Upper lobe of left lung (tissue), 6 donors: ENCODE data around the gene SUGP1. TPM values are rescaled to one million over a fixed set of nuclear protein-coding genes. Genes with fewer than 3 reads are reported as not detected.
A peak's percentile ranks its signal among the peaks of the same experiment; 100 is the strongest.

Experiments
- ATAC-seq, 2 donors: fragments of 200-7000 bp; cut with Tn5 transposase; one replicate each; pipeline ENCODE4 v1.9.1; 2022; ENCODE audit warnings: mild to moderate bottlenecking in 2 of 2, moderate library complexity in 2 of 2; ENCODE audit not compliant: low FRiP score in 2 of 2
- DNase-seq, 2 donors: peaks; one replicate each; pipeline ENCODE4 v3.0.0-alpha.2; 2019 to 2020
- H3K27ac ChIP-seq, 4 donors: fragments of 200-600 bp; sonication (generic); one replicate each; pipeline ENCODE4 v1.5.1; 2016 to 2019
- H3K27me3 ChIP-seq, 4 donors: fragments of 200-600 bp; sonication (generic); one replicate each; pipeline ENCODE4 v1.5.1; 2017 to 2019
- H3K36me3 ChIP-seq, 4 donors: fragments of 200-600 bp; sonication (generic); one replicate each; pipeline ENCODE4 v1.5.1; 2016 to 2019
- H3K4me1 ChIP-seq, 4 donors: fragments of 200-600 bp; sonication (generic); one replicate each; pipeline ENCODE4 v1.5.1; 2018 to 2019
- H3K4me3 ChIP-seq, 4 donors: fragments of 200-600 bp; sonication (generic); one replicate each; pipeline ENCODE4 v1.5.1; 2017 to 2019; ENCODE audit warnings: mild to moderate bottlenecking in 2 of 4, moderate library complexity in 1 of 4
- H3K9me3 ChIP-seq, 4 donors: fragments of 200-600 bp; sonication (generic); one replicate each; pipeline ENCODE4 v1.5.1; 2018 to 2019
- EP300 ChIP-seq, 4 donors: sonication (generic); formaldehyde crosslinking; IDR thresholded peaks; one replicate each; pipeline ENCODE4 v1.5.1; 2017; ENCODE audit warnings: antibody characterized with exemption in 4 of 4, control low read depth in 2 of 4
- POLR2A ChIP-seq, 4 donors: fragments of 450-650 bp; IDR thresholded peaks; one replicate each; pipeline ENCODE4 v1.5.1; 2016 to 2017; ENCODE audit warnings: antibody characterized with exemption in 4 of 4, mild to moderate bottlenecking in 2 of 4
- POLR2AphosphoS5 ChIP-seq, 2 donors: sonication (generic); formaldehyde crosslinking; IDR thresholded peaks; one replicate each; pipeline ENCODE4 v1.5.1; 2017; ENCODE audit warnings: antibody characterized with exemption in 2 of 2
- WGBS, 2 donors: methylation state at CpG; one replicate each; pipeline ENCODE4 v1.1.5; 2017 to 2018; 5-methylcytosine and 5-hydroxymethylcytosine counted together
- total RNA-seq, 6 donors: library from RNA; depleted of rRNA in 4 of 6; stranded (reverse); fragments of >200 nt in 4 of 6; gene quantifications; one replicate each; pipeline versions ENCODE4 v1.1.0 to v1.2.1, GENCODE V29; 2016 to 2021
- TF ChIP-seq, protein P1 (sequence below), 6 experiments: fragments of 450-650 bp in 4 of 6; fragments of 200-600 bp in 2 of 6; sonication (generic) in 2 of 6; IDR thresholded peaks; one replicate each; pipeline ENCODE4 v1.5.1; 2016 to 2019; ENCODE audit warnings: antibody characterized with exemption in 6 of 6
- donor health status: DM: no; HTN: no; CAD: no; lungs with moderate emphysema.
- donor health status: DM: no; HTN: yes; CAD: no; lungs with severe emphysema.

SUGP1 gene, protein sequence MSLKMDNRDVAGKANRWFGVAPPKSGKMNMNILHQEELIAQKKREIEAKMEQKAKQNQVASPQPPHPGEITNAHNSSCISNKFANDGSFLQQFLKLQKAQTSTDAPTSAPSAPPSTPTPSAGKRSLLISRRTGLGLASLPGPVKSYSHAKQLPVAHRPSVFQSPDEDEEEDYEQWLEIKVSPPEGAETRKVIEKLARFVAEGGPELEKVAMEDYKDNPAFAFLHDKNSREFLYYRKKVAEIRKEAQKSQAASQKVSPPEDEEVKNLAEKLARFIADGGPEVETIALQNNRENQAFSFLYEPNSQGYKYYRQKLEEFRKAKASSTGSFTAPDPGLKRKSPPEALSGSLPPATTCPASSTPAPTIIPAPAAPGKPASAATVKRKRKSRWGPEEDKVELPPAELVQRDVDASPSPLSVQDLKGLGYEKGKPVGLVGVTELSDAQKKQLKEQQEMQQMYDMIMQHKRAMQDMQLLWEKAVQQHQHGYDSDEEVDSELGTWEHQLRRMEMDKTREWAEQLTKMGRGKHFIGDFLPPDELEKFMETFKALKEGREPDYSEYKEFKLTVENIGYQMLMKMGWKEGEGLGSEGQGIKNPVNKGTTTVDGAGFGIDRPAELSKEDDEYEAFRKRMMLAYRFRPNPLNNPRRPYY
- total RNA-seq, result 10 to 100 TPM; 22.6 to 62.9 (median 42.6) TPM

DNA sequence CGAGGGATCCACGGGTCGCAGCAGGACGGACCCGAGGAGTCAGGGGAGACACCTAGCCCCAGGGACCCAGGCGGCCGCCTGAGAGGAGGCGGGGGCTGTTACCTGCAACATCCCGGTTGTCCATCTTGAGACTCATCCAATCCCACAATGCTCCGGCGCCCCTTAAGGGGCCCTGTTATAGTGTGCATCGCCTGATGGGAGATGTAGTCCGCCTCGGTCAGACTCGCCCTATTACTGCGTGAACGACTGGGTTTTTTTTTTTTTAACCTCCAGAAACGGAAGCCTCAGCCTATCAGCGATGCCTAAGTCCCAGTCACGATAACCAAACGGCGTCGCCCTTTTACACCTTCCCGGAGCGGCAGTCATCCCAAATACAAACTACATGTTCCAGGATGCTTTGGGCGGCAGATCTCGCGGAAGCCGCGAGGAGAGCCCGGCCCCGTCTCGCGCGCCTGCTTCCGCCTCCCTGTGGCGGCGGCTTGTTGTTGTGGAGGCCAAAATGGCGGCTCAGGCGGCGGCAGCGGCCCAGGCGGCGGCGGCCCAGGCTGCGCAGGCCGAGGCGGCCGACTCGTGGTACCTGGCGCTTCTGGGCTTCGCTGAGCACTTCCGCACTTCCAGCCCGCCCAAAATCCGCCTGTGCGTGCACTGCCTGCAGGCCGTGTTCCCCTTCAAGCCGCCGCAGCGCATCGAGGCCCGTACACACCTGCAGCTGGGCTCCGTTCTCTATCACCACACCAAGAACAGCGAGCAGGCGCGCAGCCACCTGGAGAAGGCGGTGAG is at the start of gene SUGP1, which contains the start of gene MAU2:
SUGP1 (minus strand) TSS at position 149 of the 780 bp plus-strand sequence; CDS start at position 136, 13 bp downstream.
MAU2 (plus strand) TSS at position 469 of the 780 bp plus-strand sequence; CDS start at position 500, 31 bp downstream.
- Histone ChIP-seq H3K36me3 (peaks cover 4 to 35% (median 31%) of the 10 kb centered on the region in 4 donors), H3K9me3 (no peaks in the 10 kb centered on the region), H3K27me3 (no peaks in the 10 kb centered on the region), H3K4me3 (peak within 1 kb of the TSS; percentile 65 to 100 (median 88)), H3K4me1 (peaks cover 26 to 45% (median 27%) of the 10 kb centered on the region in 4 donors), H3K27ac (peak within 1 kb of the TSS; percentile 89 to 97 (median 90))
- peak; percentile 92 to 97 for DNase-seq
- TF ChIP-seq, protein P1, sequence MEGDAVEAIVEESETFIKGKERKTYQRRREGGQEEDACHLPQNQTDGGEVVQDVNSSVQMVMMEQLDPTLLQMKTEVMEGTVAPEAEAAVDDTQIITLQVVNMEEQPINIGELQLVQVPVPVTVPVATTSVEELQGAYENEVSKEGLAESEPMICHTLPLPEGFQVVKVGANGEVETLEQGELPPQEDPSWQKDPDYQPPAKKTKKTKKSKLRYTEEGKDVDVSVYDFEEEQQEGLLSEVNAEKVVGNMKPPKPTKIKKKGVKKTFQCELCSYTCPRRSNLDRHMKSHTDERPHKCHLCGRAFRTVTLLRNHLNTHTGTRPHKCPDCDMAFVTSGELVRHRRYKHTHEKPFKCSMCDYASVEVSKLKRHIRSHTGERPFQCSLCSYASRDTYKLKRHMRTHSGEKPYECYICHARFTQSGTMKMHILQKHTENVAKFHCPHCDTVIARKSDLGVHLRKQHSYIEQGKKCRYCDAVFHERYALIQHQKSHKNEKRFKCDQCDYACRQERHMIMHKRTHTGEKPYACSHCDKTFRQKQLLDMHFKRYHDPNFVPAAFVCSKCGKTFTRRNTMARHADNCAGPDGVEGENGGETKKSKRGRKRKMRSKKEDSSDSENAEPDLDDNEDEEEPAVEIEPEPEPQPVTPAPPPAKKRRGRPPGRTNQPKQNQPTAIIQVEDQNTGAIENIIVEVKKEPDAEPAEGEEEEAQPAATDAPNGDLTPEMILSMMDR (IDR thresholded peaks at IDR 0.05), result peak; percentile 28 to 81 (median 64)
- TF ChIP-seq POLR2A (IDR thresholded peaks at IDR 0.05), result peak in 2 of 4 donors; percentile 57 to 77
- TF ChIP-seq EP300 (IDR thresholded peaks at IDR 0.05), result no peak
- peak; percentile 73 to 74 for TF ChIP-seq POLR2AphosphoS5 (IDR thresholded peaks at IDR 0.05)
- ATAC-seq, result peak; percentile 97 to 99
- WGBS, 2 donors, result 0% methylated on average over 19 to 66 of the region's 67 CpGs

DNA sequence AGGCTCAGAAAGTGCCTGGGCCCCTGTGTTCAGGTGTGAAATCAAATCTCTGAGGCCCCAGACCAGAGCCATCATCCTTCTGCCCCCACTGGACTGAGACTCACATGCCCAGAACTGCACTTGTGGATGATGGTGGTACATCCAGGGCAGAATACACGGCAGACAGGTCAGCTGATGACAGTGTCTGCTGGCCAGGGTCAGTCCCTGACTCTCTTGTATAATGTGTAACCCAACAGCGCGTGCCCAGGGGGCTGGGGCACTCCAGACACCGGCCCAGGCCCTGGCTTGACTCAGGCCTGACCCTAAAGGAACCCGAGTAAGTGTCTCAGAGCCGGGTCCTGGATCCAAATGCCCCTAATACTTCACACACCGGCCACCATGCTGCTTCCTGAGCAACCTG is 47.8 kb upstream of the SUGP1 start:
- no peaks in the 10 kb centered on the region for H3K36me3 ChIP-seq
- H3K4me1 ChIP-seq, result peaks cover 25 to 47% (median 34%) of the 10 kb centered on the region in 4 donors
- H3K4me3 ChIP-seq, result no peak overlapping the region
- H3K27ac ChIP-seq, result no peak overlapping the region
- ATAC-seq (no peak), DNase-seq (no peak)
- TF ChIP-seq, protein P1 (IDR thresholded peaks at IDR 0.05), result no peak
- no peak for TF ChIP-seq EP300 (IDR thresholded peaks at IDR 0.05)
- no peak for TF ChIP-seq POLR2AphosphoS5 (IDR thresholded peaks at IDR 0.05)
- TF ChIP-seq POLR2A (IDR thresholded peaks at IDR 0.05), result no peak
- no peaks in the 10 kb centered on the region for H3K9me3 ChIP-seq
- 71 to 92% methylated on average over 1 to 7 of the region's 7 CpGs for WGBS, 2 donors
- H3K27me3 ChIP-seq, result no peaks in the 10 kb centered on the region

DNA sequence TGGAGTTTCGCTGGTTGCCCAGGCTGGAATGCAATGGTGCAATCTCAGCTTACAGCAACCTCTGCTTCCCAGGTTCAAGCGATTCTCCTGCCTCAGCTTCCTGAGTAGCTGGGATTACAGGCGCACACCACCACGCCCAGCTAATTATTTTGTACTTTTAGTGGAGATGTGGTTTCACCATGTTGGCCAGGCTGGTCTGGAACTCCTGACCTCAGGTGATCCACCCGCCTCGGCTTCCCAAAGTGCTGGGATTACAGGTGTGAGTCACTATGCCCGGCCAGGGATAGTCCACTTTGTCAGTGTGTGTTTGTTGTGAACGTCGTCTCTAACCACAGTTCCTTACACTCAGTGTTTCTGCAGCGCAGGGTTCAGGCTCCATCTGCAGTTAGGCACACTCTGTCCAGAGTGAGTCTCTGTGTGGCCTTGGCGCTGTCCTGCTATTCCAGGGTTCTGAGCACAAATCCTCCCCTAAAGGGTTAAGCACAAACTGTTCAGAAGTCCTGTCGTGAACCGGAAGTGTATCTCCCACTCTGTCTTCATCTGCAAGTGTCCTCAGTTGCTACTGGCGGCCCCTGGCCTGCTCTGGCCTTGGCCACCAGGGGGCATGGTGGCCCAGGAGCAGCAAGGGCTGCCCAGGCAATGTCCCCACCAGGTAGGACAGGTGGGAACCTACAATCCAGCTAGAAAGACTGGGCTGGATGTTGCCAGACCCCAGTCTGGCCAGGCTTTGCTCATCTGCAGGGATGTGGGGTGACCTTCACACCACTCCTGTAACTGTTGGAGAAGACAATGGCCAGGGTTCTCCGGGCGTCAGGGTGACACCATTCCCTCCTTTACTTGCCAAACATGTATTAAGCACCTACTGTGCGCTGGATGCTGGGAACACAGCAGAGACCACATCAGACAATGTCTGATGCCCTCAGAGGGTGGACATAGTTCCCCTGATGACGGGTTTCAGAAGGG is 46.4 kb upstream of the SUGP1 start:
- WGBS, 2 donors, result 41 to 49% methylated on average over 16 to 18 of the region's 18 CpGs
- DNase-seq, result peak; percentile 89 to 91
- Histone ChIP-seq H3K27ac (peak overlapping the region in 3 of 4 donors; percentile 23 to 64 (median 45)), H3K36me3 (no peaks in the 10 kb centered on the region), H3K9me3 (no peaks in the 10 kb centered on the region), H3K4me1 (peaks cover 17 to 33% (median 22%) of the 10 kb centered on the region in 4 donors), H3K4me3 (peak overlapping the region in 1 of 4 donors; percentile 22), H3K27me3 (no peaks in the 10 kb centered on the region)
- peak; percentile 90 to 93 for ATAC-seq
- TF ChIP-seq EP300 (IDR thresholded peaks at IDR 0.05) (no peak), POLR2A (IDR thresholded peaks at IDR 0.05) (no peak), POLR2AphosphoS5 (IDR thresholded peaks at IDR 0.05) (peak in 1 of 2 donors; percentile 52)
- TF ChIP-seq, protein P1 (IDR thresholded peaks at IDR 0.05), result peak; percentile 95 to 98 (median 97)

DNA sequence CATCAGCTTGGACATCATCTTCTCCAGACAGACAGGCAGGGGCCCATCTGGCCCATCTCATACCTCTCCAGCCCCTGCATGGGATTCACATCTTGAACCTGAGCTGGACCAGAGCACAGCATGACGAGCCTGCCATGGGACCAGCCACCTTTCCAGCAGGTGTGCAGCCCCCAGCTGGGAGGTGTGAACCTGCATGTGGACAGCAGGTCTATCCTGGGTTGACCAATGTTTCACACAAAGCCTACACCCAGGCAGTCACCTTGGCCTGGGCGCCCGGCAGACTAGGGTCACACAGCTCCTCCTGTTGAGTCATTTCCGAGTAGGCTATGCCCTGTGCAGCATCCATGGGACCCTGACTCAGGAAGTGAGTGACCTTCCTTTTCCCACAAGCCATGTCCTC is 41.8 kb upstream of the SUGP1 start:
- peaks cover 0 to 10% (median 3%) of the 10 kb centered on the region in 4 donors for H3K36me3 ChIP-seq
- H3K4me1 ChIP-seq, result peaks cover 25 to 39% (median 32%) of the 10 kb centered on the region in 4 donors
- ATAC-seq (no peak), DNase-seq (no peak)
- H3K27ac ChIP-seq, result no peak overlapping the region
- no peaks in the 10 kb centered on the region for H3K27me3 ChIP-seq
- TF ChIP-seq EP300 (IDR thresholded peaks at IDR 0.05) (no peak), POLR2AphosphoS5 (IDR thresholded peaks at IDR 0.05) (no peak), POLR2A (IDR thresholded peaks at IDR 0.05) (no peak)
- TF ChIP-seq, protein P1 (IDR thresholded peaks at IDR 0.05), result no peak
- H3K4me3 ChIP-seq, result no peak overlapping the region
- 96% methylated on average over 4 of the region's 4 CpGs; no CpG with 5 or more reads in 1 of the 2 donors for WGBS, 2 donors
- H3K9me3 ChIP-seq, result no peaks in the 10 kb centered on the region
